Measurements from ENCODE around the gene KCTD11.

The KCTD11 gene

GRCh38 chr17:7396147-7396546 is 44.2 kb downstream of the KCTD11 start:
- Histone ChIP-seq H3K36me3 (ENCODE audit: insufficient read depth, low read length) (no peaks in the 10 kb centered on the region; the same call in 1 of the 2 replicates), H3K9me3 (ENCODE audit: low read length) (no peaks in the 10 kb centered on the region), H3K9ac (ENCODE audit: low read length) (no peak overlapping the region), H3K27me3 (ENCODE audit: insufficient read depth, low read length) (no peaks in the 10 kb centered on the region), H2AFZ (ENCODE audit: low read length) (no peak overlapping the region), H3K4me3 (ENCODE audit: low read depth, low read length, poor library complexity, severe bottlenecking) (no peak overlapping the region), H3K9me2 (ENCODE audit: low read depth, low read length) (no peaks in the 10 kb centered on the region), H3K4me2 (ENCODE audit: low read length) (no peak overlapping the region), H3K79me2 (ENCODE audit: insufficient read depth, low read length) (no peaks in the 10 kb centered on the region), H3F3A (ENCODE audit: insufficient read depth, low read length) (no peaks in the 10 kb centered on the region), H4K20me1 (ENCODE audit: insufficient read depth, low read length) (no peaks in the 10 kb centered on the region), H3K27ac (ENCODE audit: low read depth, low read length, poor library complexity, severe bottlenecking) (no peak overlapping the region), H3K4me1 (ENCODE audit: insufficient read depth, low read length, severe bottlenecking) (peaks cover 15% of the 10 kb centered on the region)
- TF ChIP-seq EZH2 (IDR thresholded peaks at IDR 0.05; ENCODE audit: borderline replicate concordance, low read length): no peak
- TF ChIP-seq, protein P1, sequence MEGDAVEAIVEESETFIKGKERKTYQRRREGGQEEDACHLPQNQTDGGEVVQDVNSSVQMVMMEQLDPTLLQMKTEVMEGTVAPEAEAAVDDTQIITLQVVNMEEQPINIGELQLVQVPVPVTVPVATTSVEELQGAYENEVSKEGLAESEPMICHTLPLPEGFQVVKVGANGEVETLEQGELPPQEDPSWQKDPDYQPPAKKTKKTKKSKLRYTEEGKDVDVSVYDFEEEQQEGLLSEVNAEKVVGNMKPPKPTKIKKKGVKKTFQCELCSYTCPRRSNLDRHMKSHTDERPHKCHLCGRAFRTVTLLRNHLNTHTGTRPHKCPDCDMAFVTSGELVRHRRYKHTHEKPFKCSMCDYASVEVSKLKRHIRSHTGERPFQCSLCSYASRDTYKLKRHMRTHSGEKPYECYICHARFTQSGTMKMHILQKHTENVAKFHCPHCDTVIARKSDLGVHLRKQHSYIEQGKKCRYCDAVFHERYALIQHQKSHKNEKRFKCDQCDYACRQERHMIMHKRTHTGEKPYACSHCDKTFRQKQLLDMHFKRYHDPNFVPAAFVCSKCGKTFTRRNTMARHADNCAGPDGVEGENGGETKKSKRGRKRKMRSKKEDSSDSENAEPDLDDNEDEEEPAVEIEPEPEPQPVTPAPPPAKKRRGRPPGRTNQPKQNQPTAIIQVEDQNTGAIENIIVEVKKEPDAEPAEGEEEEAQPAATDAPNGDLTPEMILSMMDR (IDR thresholded peaks at IDR 0.05; ENCODE audit: low read length): no peak

GRCh38 chr17:7398612-7399011 is 46.6 kb downstream of the KCTD11 start:
- H3K4me2 ChIP-seq (ENCODE audit: low read length): no peak overlapping the region
- H3K9ac ChIP-seq (ENCODE audit: low read length): no peak overlapping the region
- H3F3A ChIP-seq (ENCODE audit: insufficient read depth, low read length): no peaks in the 10 kb centered on the region
- no peak overlapping the region for H2AFZ ChIP-seq (ENCODE audit: low read length)
- TF ChIP-seq, protein P1 (IDR thresholded peaks at IDR 0.05; ENCODE audit: low read length): no peak
- no peak for TF ChIP-seq EZH2 (IDR thresholded peaks at IDR 0.05; ENCODE audit: borderline replicate concordance, low read length)
- H3K27ac ChIP-seq (ENCODE audit: low read depth, low read length, poor library complexity, severe bottlenecking): no peak overlapping the region
- no peaks in the 10 kb centered on the region for H3K9me2 ChIP-seq (ENCODE audit: low read depth, low read length)
- H3K4me1 ChIP-seq (ENCODE audit: insufficient read depth, low read length, severe bottlenecking): peaks cover 18% of the 10 kb centered on the region
- H3K79me2 ChIP-seq (ENCODE audit: insufficient read depth, low read length): no peaks in the 10 kb centered on the region
- no peaks in the 10 kb centered on the region for H4K20me1 ChIP-seq (ENCODE audit: insufficient read depth, low read length)
- H3K27me3 ChIP-seq (ENCODE audit: insufficient read depth, low read length): no peaks in the 10 kb centered on the region
- H3K4me3 ChIP-seq (ENCODE audit: low read depth, low read length, poor library complexity, severe bottlenecking): no peak overlapping the region
- no peaks in the 10 kb centered on the region for H3K9me3 ChIP-seq (ENCODE audit: low read length)
- no peaks in the 10 kb centered on the region for H3K36me3 ChIP-seq (ENCODE audit: insufficient read depth, low read length)

GRCh38 chr17:7403043-7403726 is 51.2 kb downstream of the KCTD11 start:
- H3K9ac ChIP-seq (ENCODE audit: low read length): peak overlapping the region; percentile 78
- H3K27me3 ChIP-seq (ENCODE audit: insufficient read depth, low read length): peaks cover 9% of the 10 kb centered on the region
- peak overlapping the region; percentile 77 for H3K4me3 ChIP-seq (ENCODE audit: low read depth, low read length, poor library complexity, severe bottlenecking)
- TF ChIP-seq, protein P1 (IDR thresholded peaks at IDR 0.05; ENCODE audit: low read length): no peak
- TF ChIP-seq EZH2 (IDR thresholded peaks at IDR 0.05; ENCODE audit: borderline replicate concordance, low read length): no peak
- no peaks in the 10 kb centered on the region for H4K20me1 ChIP-seq (ENCODE audit: insufficient read depth, low read length)
- peaks cover 15% of the 10 kb centered on the region for H3K4me1 ChIP-seq (ENCODE audit: insufficient read depth, low read length, severe bottlenecking)
- H3K9me2 ChIP-seq (ENCODE audit: low read depth, low read length): no peaks in the 10 kb centered on the region
- peak overlapping the region; percentile 85 for H3K4me2 ChIP-seq (ENCODE audit: low read length)
- no peaks in the 10 kb centered on the region for H3K79me2 ChIP-seq (ENCODE audit: insufficient read depth, low read length)
- no peaks in the 10 kb centered on the region for H3K36me3 ChIP-seq (ENCODE audit: insufficient read depth, low read length)
- no peak overlapping the region for H3K27ac ChIP-seq (ENCODE audit: low read depth, low read length, poor library complexity, severe bottlenecking)
- no peak overlapping the region for H2AFZ ChIP-seq (ENCODE audit: low read length)
- 0 out of 2 replicates have a peak, but pooled peaks cover 3% of the 10 kb centered on the region for H3F3A ChIP-seq (ENCODE audit: insufficient read depth, low read length)
- H3K9me3 ChIP-seq (ENCODE audit: low read length): no peaks in the 10 kb centered on the region
